Neuronal stem cell (in vitro differentiated cells): Measurements from ENCODE around the gene PXN.

ENCODE experiments used
- DNase-seq: peaks from one replicate; pipeline ENCODE4 v3.0.0-alpha.2; 2013; ENCODE audit warnings: low spot score
- H2AFZ ChIP-seq: one replicate; pipeline ENCODE4 v1.6.1; 2013; ENCODE audit warnings: mild to moderate bottlenecking, low read length, inconsistent platforms
- H2AK5ac ChIP-seq: 2 replicates; pipeline ENCODE4 v1.6.1; 2013; ENCODE audit warnings: low read depth, mild to moderate bottlenecking, inconsistent platforms, low read length, moderate library complexity, mixed read lengths
- H2BK120ac ChIP-seq: 2 replicates; pipeline ENCODE4 v1.6.1; 2013; ENCODE audit warnings: low read depth, mild to moderate bottlenecking, inconsistent platforms, low read length, moderate library complexity, mixed read lengths
- H2BK12ac ChIP-seq: one replicate; pipeline ENCODE4 v1.6.1; 2013; ENCODE audit warnings: low read length, inconsistent platforms
- H2BK15ac ChIP-seq: 2 replicates; pipeline ENCODE4 v1.6.1; 2013; ENCODE audit warnings: mild to moderate bottlenecking, low read length, inconsistent platforms, mixed read lengths
- H2BK5ac ChIP-seq: one replicate; pipeline ENCODE4 v1.6.1; 2013; ENCODE audit warnings: inconsistent platforms, mild to moderate bottlenecking, low read length, moderate library complexity
- H3K14ac ChIP-seq: one replicate; pipeline ENCODE4 v1.6.1; 2013; ENCODE audit warnings: low read length, inconsistent platforms
- H3K18ac ChIP-seq: 2 replicates; pipeline ENCODE4 v1.6.1; 2013; ENCODE audit warnings: low read length, inconsistent platforms
- H3K23ac ChIP-seq: 2 replicates; pipeline ENCODE4 v1.6.1; 2013; ENCODE audit warnings: low read depth, mild to moderate bottlenecking, mixed read lengths, low read length, inconsistent platforms; ENCODE audit not compliant: poor library complexity
- H3K27ac ChIP-seq: replicated peaks from 3 replicates; pipeline ENCODE4 v1.5.1; 2013; ENCODE audit warnings: low read length, inconsistent platforms
- H3K27me3 ChIP-seq, 3 experiments: 2 replicates each; pipeline ENCODE4 v1.6.1; 2013; ENCODE audit warnings: low read length in 3 of 3, mild to moderate bottlenecking in 2 of 3, inconsistent platforms in 1 of 3, low read depth in 1 of 3, mixed read lengths in 1 of 3, moderate library complexity in 1 of 3; ENCODE audit not compliant: control insufficient read depth in 3 of 3, insufficient read depth in 3 of 3
- H3K36me3 ChIP-seq, 2 donors: replicated peaks in 1 of 2; 2 replicates each; pipeline ENCODE4 v1.6.1; 2013; ENCODE audit warnings: low read length in 2 of 2; ENCODE audit not compliant: control insufficient read depth in 2 of 2, insufficient read depth in 2 of 2
- H3K4ac ChIP-seq: 2 replicates; pipeline ENCODE4 v1.6.1; 2013; ENCODE audit warnings: inconsistent platforms, mild to moderate bottlenecking, low read length, moderate library complexity
- H3K4me1 ChIP-seq, 2 donors: 1 replicate in 1 of 2; 2 replicates in 1 of 2; pipeline ENCODE4 v1.6.1; 2013; ENCODE audit warnings: low read length in 2 of 2, low read depth in 1 of 2; ENCODE audit not compliant: control insufficient read depth in 2 of 2, insufficient read depth in 1 of 2
- H3K4me2 ChIP-seq: one replicate; pipeline ENCODE4 v1.6.1; 2013; ENCODE audit warnings: mild to moderate bottlenecking, low read length, inconsistent platforms; ENCODE audit not compliant: insufficient read depth, poor library complexity, severe bottlenecking
- H3K4me3 ChIP-seq, 2 donors: 2 replicates each; pipeline ENCODE4 v1.5.1; 2013; ENCODE audit warnings: low read length in 2 of 2, mild to moderate bottlenecking in 2 of 2, inconsistent platforms in 1 of 2, moderate library complexity in 1 of 2
- H3K79me1 ChIP-seq: one replicate; pipeline ENCODE4 v1.6.1; 2013; ENCODE audit warnings: low read depth, mild to moderate bottlenecking, inconsistent platforms, low read length, moderate library complexity
- H3K9ac ChIP-seq: one replicate; pipeline ENCODE4 v1.6.1; 2013; ENCODE audit warnings: mild to moderate bottlenecking, low read depth, low read length, inconsistent platforms; ENCODE audit not compliant: poor library complexity
- H3K9me3 ChIP-seq, 2 donors: replicated peaks in 1 of 2; 2 replicates each; pipeline versions ENCODE3 to v1.6.1; 2013; ENCODE audit warnings: low read length in 2 of 2, mild to moderate bottlenecking in 2 of 2, inconsistent platforms in 1 of 2, low read depth in 1 of 2, mixed read lengths in 1 of 2, moderate library complexity in 1 of 2; ENCODE audit not compliant: control insufficient read depth in 2 of 2, insufficient read depth in 1 of 2
- H4K8ac ChIP-seq: one replicate; pipeline ENCODE4 v1.6.1; 2013; ENCODE audit warnings: low read depth, mild to moderate bottlenecking, inconsistent platforms, low read length, moderate library complexity
- H4K91ac ChIP-seq: one replicate; pipeline ENCODE4 v1.6.1; 2013; ENCODE audit warnings: low read length, low read depth, mild to moderate bottlenecking, inconsistent platforms; ENCODE audit not compliant: poor library complexity
- WGBS, 2 donors: extraction: QIAGEN DNeasy Blood & Tissue Kit; methylation state at CpG; one replicate each; pipeline ENCODE4 v1.1.7; 2013; ENCODE audit warnings: missing lambda C conversion rate in 2 of 2, mixed read lengths in 1 of 2; ENCODE audit not compliant: insufficient read length in 2 of 2, insufficient replicate concordance in 1 of 2; ENCODE audit errors: extremely low coverage in 2 of 2; 5-methylcytosine and 5-hydroxymethylcytosine counted together

The PXN gene

GRCh38 chr12:120261951-120262851 lies 3.3 kb downstream of the PXN start:
- DNase-seq, result no peak
- no CpG with 5 or more reads among the region's 10 CpGs for WGBS, 2 donors
- H3K27me3 ChIP-seq, result no peaks in the 10 kb centered on the region
- H3K23ac ChIP-seq, result no peak overlapping the region
- H3K18ac ChIP-seq, result no peak overlapping the region
- no peaks in the 10 kb centered on the region for H3K9me3 ChIP-seq
- H3K9ac ChIP-seq, result no peak overlapping the region
- no peak overlapping the region for H2BK15ac ChIP-seq
- no peak overlapping the region for H3K14ac ChIP-seq
- no peak overlapping the region for H2AK5ac ChIP-seq
- H2BK120ac ChIP-seq, result no peak overlapping the region
- H3K27ac ChIP-seq, result no peak overlapping the region
- H4K91ac ChIP-seq, result no peak overlapping the region
- H2AFZ ChIP-seq, result no peak overlapping the region
- H3K4ac ChIP-seq, result no peak overlapping the region
- H3K4me3 ChIP-seq, result no peak overlapping the region
- H3K36me3 ChIP-seq, result no peaks in the 10 kb centered on the region
- H3K79me1 ChIP-seq, result peaks cover 17% of the 10 kb centered on the region
- no peak overlapping the region for H2BK5ac ChIP-seq
- H2BK12ac ChIP-seq, result no peak overlapping the region
- no peak overlapping the region for H4K8ac ChIP-seq
- no peak overlapping the region for H3K4me2 ChIP-seq
- peaks cover 10 to 21% of the 10 kb centered on the region in 2 donors for H3K4me1 ChIP-seq

DNA sequence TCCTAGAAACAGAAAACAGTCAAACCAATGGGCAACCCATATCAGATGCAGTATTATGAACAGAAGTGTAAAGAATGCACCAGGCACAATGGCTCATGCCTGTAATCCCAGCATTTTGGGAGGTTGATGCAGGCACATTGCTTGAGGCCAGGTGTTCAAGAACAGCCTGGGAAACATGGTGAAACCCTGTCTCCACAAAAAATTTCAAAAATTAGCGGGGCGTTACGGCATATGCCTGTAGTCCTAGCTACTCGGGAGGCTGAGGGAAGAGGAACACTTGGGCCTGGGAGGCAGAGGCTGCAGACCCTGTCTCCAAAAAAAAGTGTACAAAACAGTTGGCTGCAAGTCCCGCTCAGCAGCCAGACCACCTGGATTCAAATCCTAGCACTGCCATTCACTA lies 4.9 kb downstream of the PXN start:
- Histone ChIP-seq H3K4me1 (peaks cover 7 to 22% of the 10 kb centered on the region in 2 donors), H2BK12ac (no peak overlapping the region), H2AFZ (no peak overlapping the region), H2BK120ac (no peak overlapping the region), H3K4me3 (no peak overlapping the region), H3K4me2 (no peak overlapping the region), H3K9ac (no peak overlapping the region), H3K79me1 (peaks cover 17% of the 10 kb centered on the region), H3K9me3 (no peaks in the 10 kb centered on the region), H4K91ac (peak overlapping the region; percentile 15), H3K14ac (no peak overlapping the region), H3K18ac (no peak overlapping the region), H3K27me3 (no peaks in the 10 kb centered on the region), H3K23ac (no peak overlapping the region), H3K4ac (no peak overlapping the region), H2AK5ac (no peak overlapping the region), H3K27ac (no peak overlapping the region), H2BK15ac (no peak overlapping the region), H4K8ac (no peak overlapping the region), H2BK5ac (no peak overlapping the region), H3K36me3 (peaks cover 0 to 2% of the 10 kb centered on the region in 2 donors)
- no CpG with 5 or more reads among the region's 5 CpGs for WGBS, 2 donors
- no peak for DNase-seq

DNA sequence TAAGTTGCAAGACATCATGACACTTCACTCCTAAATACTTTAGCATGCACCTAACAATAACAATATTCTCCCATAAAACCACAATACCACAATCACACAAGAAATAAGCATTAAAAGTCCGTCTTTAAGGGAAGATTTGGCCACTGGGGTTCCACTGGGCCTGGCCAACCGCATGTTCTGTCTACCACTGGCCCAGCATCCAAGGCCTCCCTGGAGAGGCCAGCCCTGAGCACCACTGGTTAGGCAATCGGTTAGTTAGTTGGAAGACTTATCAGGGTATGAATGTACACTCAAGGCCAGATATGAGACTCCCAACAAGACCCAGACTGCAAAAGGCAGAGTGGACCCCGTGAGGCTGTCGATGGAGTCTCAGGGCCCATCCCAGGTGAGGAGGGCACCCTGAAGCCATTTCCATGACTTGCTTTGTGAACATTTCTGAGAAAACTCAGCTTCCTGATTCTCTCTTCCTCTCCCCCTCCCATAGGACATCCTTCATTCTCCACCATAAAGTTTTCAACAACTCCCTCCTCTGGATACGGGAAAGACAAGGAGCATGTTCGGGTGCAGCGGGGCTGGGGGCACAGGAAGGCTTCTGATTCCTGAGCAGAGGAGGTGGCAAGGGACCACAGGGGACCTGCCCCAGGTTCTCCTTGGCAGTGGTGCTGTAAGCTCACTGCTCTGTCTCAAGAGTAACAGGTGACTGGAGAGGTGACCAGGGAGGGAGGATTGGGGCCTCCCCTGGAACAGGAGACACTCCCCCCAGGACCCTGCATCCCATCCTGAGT lies 5.9 kb downstream of the PXN start:
- Histone ChIP-seq H2BK12ac (no peak overlapping the region), H4K8ac (no peak overlapping the region), H2BK120ac (no peak overlapping the region), H2AFZ (no peak overlapping the region), H3K79me1 (peaks cover 11% of the 10 kb centered on the region), H3K36me3 (peaks cover 0 to 8% of the 10 kb centered on the region in 2 donors), H3K9me3 (no peaks in the 10 kb centered on the region), H3K4me2 (no peak overlapping the region), H3K4me1 (peaks cover 3 to 19% of the 10 kb centered on the region in 2 donors), H2BK5ac (no peak overlapping the region), H3K27ac (no peak overlapping the region), H3K18ac (no peak overlapping the region), H3K4me3 (no peak overlapping the region), H2BK15ac (no peak overlapping the region), H2AK5ac (no peak overlapping the region), H3K14ac (no peak overlapping the region), H3K27me3 (no peaks in the 10 kb centered on the region), H3K4ac (no peak overlapping the region), H3K9ac (no peak overlapping the region), H3K23ac (no peak overlapping the region), H4K91ac (no peak overlapping the region)
- no peak for DNase-seq
- 100% methylated on average over 1 of the region's 8 CpGs; no CpG with 5 or more reads in 1 of the 2 donors for WGBS, 2 donors

DNA sequence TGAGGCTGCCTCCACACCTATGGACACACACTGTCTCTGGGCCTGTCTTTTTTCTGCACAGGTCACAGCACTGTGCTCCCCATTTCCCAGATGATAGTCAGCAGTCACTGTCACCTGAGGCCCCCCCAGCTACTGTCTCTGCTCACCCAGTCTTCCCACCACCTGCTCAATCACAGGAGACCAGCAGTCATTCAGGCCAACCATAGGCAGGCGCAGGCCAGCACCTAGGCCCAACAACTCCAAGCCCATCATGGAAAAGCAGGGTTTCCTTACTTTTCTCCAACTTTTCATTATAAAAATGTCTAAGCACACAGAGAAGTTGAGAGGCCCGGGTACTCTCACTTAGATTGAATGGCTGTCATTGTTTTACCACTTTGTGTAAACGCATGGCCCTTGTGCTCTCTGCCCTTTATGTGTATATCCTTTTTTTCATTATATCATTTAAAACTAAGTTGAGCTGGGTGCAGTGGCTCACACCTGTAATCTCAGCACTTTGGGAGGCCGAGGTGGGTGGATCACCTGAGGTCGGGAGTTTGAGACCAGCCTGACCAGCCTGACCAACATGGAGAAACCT lies 7.1 kb downstream of the PXN start:
- no peak overlapping the region for H3K27ac ChIP-seq
- H2BK5ac ChIP-seq, result no peak overlapping the region
- peaks cover 0 to 13% of the 10 kb centered on the region in 2 donors for H3K4me1 ChIP-seq

More for the DNA sequence above, 7.1 kb downstream of the PXN start:
- WGBS, 2 donors, result no CpG with 5 or more reads among the region's 5 CpGs
- no peaks in the 10 kb centered on the region for H3K27me3 ChIP-seq
- H3K4ac ChIP-seq, result no peak overlapping the region
- H2AFZ ChIP-seq, result no peak overlapping the region
- no peak overlapping the region for H3K4me3 ChIP-seq
- H3K9ac ChIP-seq, result no peak overlapping the region
- H3K9me3 ChIP-seq, result peaks cover 0 to 2% of the 10 kb centered on the region in 2 donors
- H3K4me2 ChIP-seq, result no peak overlapping the region
- no peak for DNase-seq
- no peak overlapping the region for H2BK12ac ChIP-seq
- no peak overlapping the region for H3K18ac ChIP-seq
- no peak overlapping the region for H3K14ac ChIP-seq
- no peak overlapping the region for H2BK120ac ChIP-seq
- H2AK5ac ChIP-seq, result no peak overlapping the region
- H4K91ac ChIP-seq, result no peak overlapping the region
- no peak overlapping the region for H4K8ac ChIP-seq
- peaks cover 9% of the 10 kb centered on the region for H3K79me1 ChIP-seq
- H3K36me3 ChIP-seq, result peaks cover 0 to 12% of the 10 kb centered on the region in 2 donors
- H3K23ac ChIP-seq, result no peak overlapping the region
- no peak overlapping the region for H2BK15ac ChIP-seq
